ENCODE measurements around the gene ZNF365.

DNA sequence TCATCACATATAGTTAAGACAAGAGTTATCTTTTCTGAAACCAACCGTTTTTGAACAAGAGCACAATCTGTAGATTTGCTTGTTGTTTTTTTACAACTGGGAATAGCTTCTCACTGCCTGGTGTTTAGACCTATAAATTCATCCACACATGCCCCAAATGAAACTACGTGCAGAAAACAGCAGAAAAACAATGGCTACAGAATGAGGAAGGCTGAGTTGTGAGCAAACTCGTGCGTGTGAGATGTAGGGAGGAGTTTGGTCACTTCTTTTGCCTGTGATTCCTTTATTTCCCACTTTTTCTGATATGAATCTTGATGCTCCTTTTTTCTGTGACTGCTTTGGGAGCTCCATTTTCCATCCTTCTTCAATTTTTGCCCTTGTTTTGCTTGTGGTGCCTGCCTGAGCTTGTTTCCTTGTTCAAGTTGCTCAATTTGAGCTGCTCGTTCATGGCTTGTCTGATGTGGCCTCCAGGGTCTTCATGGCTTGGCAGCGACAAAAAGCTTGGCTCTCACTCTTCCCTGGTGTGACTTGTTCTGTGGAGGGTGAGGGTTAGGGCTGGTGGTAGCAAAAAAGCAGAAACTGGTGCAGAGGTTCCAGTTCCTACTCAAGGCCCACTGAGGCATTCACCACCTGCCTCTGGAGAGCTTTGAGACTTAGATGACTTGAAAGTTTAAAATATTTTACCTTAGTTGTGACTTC is 76.9 kb downstream of the ZNF365 start:
- no peak for TF ChIP-seq EZH2phosphoT487 (IDR thresholded peaks at IDR 0.05; ENCODE audit: low read depth, severe bottlenecking, unreplicated experiment)
- TF ChIP-seq, protein P1, sequence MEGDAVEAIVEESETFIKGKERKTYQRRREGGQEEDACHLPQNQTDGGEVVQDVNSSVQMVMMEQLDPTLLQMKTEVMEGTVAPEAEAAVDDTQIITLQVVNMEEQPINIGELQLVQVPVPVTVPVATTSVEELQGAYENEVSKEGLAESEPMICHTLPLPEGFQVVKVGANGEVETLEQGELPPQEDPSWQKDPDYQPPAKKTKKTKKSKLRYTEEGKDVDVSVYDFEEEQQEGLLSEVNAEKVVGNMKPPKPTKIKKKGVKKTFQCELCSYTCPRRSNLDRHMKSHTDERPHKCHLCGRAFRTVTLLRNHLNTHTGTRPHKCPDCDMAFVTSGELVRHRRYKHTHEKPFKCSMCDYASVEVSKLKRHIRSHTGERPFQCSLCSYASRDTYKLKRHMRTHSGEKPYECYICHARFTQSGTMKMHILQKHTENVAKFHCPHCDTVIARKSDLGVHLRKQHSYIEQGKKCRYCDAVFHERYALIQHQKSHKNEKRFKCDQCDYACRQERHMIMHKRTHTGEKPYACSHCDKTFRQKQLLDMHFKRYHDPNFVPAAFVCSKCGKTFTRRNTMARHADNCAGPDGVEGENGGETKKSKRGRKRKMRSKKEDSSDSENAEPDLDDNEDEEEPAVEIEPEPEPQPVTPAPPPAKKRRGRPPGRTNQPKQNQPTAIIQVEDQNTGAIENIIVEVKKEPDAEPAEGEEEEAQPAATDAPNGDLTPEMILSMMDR (IDR thresholded peaks at IDR 0.05; ENCODE audit: poor library complexity), result no peak
- no peak for TF ChIP-seq EZH2 (IDR thresholded peaks at IDR 0.05; ENCODE audit: borderline replicate concordance)

Data from hepatocyte (in vitro differentiated cells).